GM12878 (cell line): ENCODE results near the gene YJU2. TPM values are rescaled to one million over a fixed set of nuclear protein-coding genes. Genes with fewer than 3 reads are reported as not detected.

Source experiments
- CBX3 ChIP-seq: fragments of 200-600 bp; sonication (generic); IDR thresholded peaks from 2 replicates; pipeline ENCODE4 v1.6.1; 2016; ENCODE audit warnings: low read depth, borderline replicate concordance
- CREM ChIP-seq: IDR thresholded peaks from 2 replicates; pipeline ENCODE4 v1.6.1; 2014; ENCODE audit warnings: antibody characterized with exemption, low read depth
- FOXK2 ChIP-seq: fragments of 450-650 bp; IDR thresholded peaks from 2 replicates; pipeline ENCODE4 v1.6.1; 2017; ENCODE audit warnings: mild to moderate bottlenecking, moderate library complexity
- IRF5 ChIP-seq: fragments of 450-650 bp; IDR thresholded peaks from 2 replicates; pipeline ENCODE4 v1.6.1; 2017; ENCODE audit warnings: borderline replicate concordance
- SMAD1 ChIP-seq: fragments of 450-650 bp; IDR thresholded peaks from 2 replicates; pipeline ENCODE4 v1.6.1; 2018; ENCODE audit warnings: mild to moderate bottlenecking, low read depth; ENCODE audit not compliant: partially characterized antibody
- TCF7 ChIP-seq: IDR thresholded peaks from 2 replicates; pipeline ENCODE4 v1.6.1; 2014; ENCODE audit warnings: antibody characterized with exemption, borderline replicate concordance
- USF1 ChIP-seq: IDR thresholded peaks from 2 replicates; pipeline ENCODE4 v1.6.1; 2011; ENCODE audit warnings: borderline replicate concordance, low read depth, mild to moderate bottlenecking, moderate library complexity, mixed read lengths, low read length; ENCODE audit not compliant: insufficient read depth; ENCODE audit errors: extremely low read length
- YBX1 ChIP-seq: fragments of 450-650 bp; IDR thresholded peaks from 2 replicates; pipeline ENCODE4 v1.6.1; 2016; ENCODE audit warnings: antibody characterized with exemption
- ZNF207 ChIP-seq: fragments of 450-650 bp; IDR thresholded peaks from 2 replicates; pipeline ENCODE4 v1.6.1; 2014; ENCODE audit warnings: antibody characterized with exemption, mild to moderate bottlenecking, borderline replicate concordance
- ZNF217 ChIP-seq: fragments of 450-650 bp; IDR thresholded peaks from 2 replicates; pipeline ENCODE4 v1.6.1; 2017; ENCODE audit warnings: antibody characterized with exemption, mild to moderate bottlenecking
- polyA plus RNA-seq, 11 experiments: library from polyadenylated mRNA; depleted of rRNA in 4 of 11; unstranded in 6 of 11; stranded (reverse) in 5 of 11; fragments of >200 nt; fragmentation: Nextera tagmentation in 4 of 11; fragmentation: Illumina TruSeq in 1 of 11; extraction: Ambion mirVana in 4 of 11; extraction: Trizol in 1 of 11; gene quantifications; 1 replicate in 1 of 11; 2 replicates in 10 of 11; pipeline versions ENCODE4 v1.2.1 to v1.2.3, GENCODE V29; 2011 to 2016; ENCODE audit warnings: inconsistent platforms in 2 of 11, missing spikeins in 2 of 11, low read depth in 1 of 11
- total RNA-seq, 4 experiments: library from RNA; depleted of rRNA in 3 of 4; stranded (reverse); fragments of >200 nt in 3 of 4; fragmentation: Illumina TruSeq in 1 of 4; extraction: Trizol in 1 of 4; gene quantifications; 2 replicates each; pipeline versions ENCODE4 v1.2.1 to v1.2.3, GENCODE V29; 2013 to 2021
- TF ChIP-seq, protein P1 (sequence below): fragments of 450-650 bp; formaldehyde crosslinking; IDR thresholded peaks from 2 replicates; pipeline ENCODE4 v1.4.0; 2020; ENCODE audit warnings: mild to moderate bottlenecking, moderate library complexity
- TF ChIP-seq, protein P2 (sequence below): IDR thresholded peaks from 2 replicates; pipeline ENCODE4 v1.6.1; 2012; ENCODE audit warnings: mild to moderate bottlenecking, low read depth, low read length
- TF ChIP-seq, protein P3 (sequence below): fragments of 450-650 bp; IDR thresholded peaks from 2 replicates; pipeline ENCODE4 v1.6.1; 2014; ENCODE audit warnings: mild to moderate bottlenecking
- TF ChIP-seq, protein P4 (sequence below): fragments of 450-650 bp; formaldehyde crosslinking; IDR thresholded peaks from 2 replicates; pipeline ENCODE4 v1.5.0; 2022; ENCODE audit warnings: mild to moderate bottlenecking, missing genetic modification characterization

The YJU2 gene
- total and polyA plus RNA-seq, 10 of the 15 experiments (the other 5 are each of a cell fraction or from before 2014, with no cell fraction given) = 0.26 to 40.7 (median 23.8) TPM

GRCh38 chr19:4229179-4229931 is 17.5 kb upstream of the YJU2 start, which contains the start of gene EBI3 (continued):
- TF ChIP-seq, protein P1, sequence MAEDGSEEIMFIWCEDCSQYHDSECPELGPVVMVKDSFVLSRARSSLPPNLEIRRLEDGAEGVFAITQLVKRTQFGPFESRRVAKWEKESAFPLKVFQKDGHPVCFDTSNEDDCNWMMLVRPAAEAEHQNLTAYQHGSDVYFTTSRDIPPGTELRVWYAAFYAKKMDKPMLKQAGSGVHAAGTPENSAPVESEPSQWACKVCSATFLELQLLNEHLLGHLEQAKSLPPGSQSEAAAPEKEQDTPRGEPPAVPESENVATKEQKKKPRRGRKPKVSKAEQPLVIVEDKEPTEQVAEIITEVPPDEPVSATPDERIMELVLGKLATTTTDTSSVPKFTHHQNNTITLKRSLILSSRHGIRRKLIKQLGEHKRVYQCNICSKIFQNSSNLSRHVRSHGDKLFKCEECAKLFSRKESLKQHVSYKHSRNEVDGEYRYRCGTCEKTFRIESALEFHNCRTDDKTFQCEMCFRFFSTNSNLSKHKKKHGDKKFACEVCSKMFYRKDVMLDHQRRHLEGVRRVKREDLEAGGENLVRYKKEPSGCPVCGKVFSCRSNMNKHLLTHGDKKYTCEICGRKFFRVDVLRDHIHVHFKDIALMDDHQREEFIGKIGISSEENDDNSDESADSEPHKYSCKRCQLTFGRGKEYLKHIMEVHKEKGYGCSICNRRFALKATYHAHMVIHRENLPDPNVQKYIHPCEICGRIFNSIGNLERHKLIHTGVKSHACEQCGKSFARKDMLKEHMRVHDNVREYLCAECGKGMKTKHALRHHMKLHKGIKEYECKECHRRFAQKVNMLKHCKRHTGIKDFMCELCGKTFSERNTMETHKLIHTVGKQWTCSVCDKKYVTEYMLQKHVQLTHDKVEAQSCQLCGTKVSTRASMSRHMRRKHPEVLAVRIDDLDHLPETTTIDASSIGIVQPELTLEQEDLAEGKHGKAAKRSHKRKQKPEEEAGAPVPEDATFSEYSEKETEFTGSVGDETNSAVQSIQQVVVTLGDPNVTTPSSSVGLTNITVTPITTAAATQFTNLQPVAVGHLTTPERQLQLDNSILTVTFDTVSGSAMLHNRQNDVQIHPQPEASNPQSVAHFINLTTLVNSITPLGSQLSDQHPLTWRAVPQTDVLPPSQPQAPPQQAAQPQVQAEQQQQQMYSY (CRISPR knock-in tag) = no peak
- TF ChIP-seq TCF7 = no peak
- peak; percentile 56; the same call in 1 of the 2 replicates for TF ChIP-seq CREM
- peak; percentile 69 for TF ChIP-seq SMAD1
- no peak; the same call in 1 of the 2 replicates for TF ChIP-seq FOXK2
- 0 out of 2 replicates have a peak, but pooled peaks have one; percentile 64 for TF ChIP-seq YBX1
- TF ChIP-seq IRF5 = no peak
- no peak; the same call in 1 of the 2 replicates for TF ChIP-seq ZNF207
- TF ChIP-seq, protein P2, sequence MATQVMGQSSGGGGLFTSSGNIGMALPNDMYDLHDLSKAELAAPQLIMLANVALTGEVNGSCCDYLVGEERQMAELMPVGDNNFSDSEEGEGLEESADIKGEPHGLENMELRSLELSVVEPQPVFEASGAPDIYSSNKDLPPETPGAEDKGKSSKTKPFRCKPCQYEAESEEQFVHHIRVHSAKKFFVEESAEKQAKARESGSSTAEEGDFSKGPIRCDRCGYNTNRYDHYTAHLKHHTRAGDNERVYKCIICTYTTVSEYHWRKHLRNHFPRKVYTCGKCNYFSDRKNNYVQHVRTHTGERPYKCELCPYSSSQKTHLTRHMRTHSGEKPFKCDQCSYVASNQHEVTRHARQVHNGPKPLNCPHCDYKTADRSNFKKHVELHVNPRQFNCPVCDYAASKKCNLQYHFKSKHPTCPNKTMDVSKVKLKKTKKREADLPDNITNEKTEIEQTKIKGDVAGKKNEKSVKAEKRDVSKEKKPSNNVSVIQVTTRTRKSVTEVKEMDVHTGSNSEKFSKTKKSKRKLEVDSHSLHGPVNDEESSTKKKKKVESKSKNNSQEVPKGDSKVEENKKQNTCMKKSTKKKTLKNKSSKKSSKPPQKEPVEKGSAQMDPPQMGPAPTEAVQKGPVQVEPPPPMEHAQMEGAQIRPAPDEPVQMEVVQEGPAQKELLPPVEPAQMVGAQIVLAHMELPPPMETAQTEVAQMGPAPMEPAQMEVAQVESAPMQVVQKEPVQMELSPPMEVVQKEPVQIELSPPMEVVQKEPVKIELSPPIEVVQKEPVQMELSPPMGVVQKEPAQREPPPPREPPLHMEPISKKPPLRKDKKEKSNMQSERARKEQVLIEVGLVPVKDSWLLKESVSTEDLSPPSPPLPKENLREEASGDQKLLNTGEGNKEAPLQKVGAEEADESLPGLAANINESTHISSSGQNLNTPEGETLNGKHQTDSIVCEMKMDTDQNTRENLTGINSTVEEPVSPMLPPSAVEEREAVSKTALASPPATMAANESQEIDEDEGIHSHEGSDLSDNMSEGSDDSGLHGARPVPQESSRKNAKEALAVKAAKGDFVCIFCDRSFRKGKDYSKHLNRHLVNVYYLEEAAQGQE = no peak
- TF ChIP-seq ZNF217 = peak; percentile 87
- TF ChIP-seq, protein P3, sequence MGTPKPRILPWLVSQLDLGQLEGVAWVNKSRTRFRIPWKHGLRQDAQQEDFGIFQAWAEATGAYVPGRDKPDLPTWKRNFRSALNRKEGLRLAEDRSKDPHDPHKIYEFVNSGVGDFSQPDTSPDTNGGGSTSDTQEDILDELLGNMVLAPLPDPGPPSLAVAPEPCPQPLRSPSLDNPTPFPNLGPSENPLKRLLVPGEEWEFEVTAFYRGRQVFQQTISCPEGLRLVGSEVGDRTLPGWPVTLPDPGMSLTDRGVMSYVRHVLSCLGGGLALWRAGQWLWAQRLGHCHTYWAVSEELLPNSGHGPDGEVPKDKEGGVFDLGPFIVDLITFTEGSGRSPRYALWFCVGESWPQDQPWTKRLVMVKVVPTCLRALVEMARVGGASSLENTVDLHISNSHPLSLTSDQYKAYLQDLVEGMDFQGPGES = no peak
- TF ChIP-seq USF1 = no peak
- TF ChIP-seq, protein P4, sequence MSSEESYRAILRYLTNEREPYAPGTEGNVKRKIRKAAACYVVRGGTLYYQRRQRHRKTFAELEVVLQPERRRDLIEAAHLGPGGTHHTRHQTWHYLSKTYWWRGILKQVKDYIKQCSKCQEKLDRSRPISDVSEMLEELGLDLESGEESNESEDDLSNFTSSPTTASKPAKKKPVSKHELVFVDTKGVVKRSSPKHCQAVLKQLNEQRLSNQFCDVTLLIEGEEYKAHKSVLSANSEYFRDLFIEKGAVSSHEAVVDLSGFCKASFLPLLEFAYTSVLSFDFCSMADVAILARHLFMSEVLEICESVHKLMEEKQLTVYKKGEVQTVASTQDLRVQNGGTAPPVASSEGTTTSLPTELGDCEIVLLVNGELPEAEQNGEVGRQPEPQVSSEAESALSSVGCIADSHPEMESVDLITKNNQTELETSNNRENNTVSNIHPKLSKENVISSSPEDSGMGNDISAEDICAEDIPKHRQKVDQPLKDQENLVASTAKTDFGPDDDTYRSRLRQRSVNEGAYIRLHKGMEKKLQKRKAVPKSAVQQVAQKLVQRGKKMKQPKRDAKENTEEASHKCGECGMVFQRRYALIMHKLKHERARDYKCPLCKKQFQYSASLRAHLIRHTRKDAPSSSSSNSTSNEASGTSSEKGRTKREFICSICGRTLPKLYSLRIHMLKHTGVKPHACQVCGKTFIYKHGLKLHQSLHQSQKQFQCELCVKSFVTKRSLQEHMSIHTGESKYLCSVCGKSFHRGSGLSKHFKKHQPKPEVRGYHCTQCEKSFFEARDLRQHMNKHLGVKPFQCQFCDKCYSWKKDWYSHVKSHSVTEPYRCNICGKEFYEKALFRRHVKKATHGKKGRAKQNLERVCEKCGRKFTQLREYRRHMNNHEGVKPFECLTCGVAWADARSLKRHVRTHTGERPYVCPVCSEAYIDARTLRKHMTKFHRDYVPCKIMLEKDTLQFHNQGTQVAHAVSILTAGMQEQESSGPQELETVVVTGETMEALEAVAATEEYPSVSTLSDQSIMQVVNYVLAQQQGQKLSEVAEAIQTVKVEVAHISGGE (CRISPR knock-in tag) = no peak
- no peak for TF ChIP-seq CBX3
